Stomach (tissue), 9 donors: ENCODE measurements around the gene DNLZ. TPM values are rescaled to one million over a fixed set of nuclear protein-coding genes. Genes with fewer than 3 reads are reported as not detected.

Experiments
- DNase-seq, 2 donors: peaks; one replicate each; pipeline versions ENCODE4 v3.0.0 to v3.0.0-alpha.2; 2013 to 2019
- H3K27ac ChIP-seq, 5 donors: fragments of 200-600 bp in 4 of 5; sonication (generic) in 4 of 5; one replicate each; pipeline ENCODE4 v1.5.1; 2013 to 2019; ENCODE audit warnings: mild to moderate bottlenecking in 1 of 5, moderate library complexity in 1 of 5
- H3K27me3 ChIP-seq, 3 donors: fragments of 200-600 bp; sonication (generic); one replicate each; pipeline ENCODE4 v1.5.1; 2017 to 2019; ENCODE audit warnings: mixed run types in 1 of 3
- H3K36me3 ChIP-seq, 4 donors: fragments of 200-600 bp; sonication (generic); 1 replicate in 3 of 4; 2 replicates in 1 of 4; pipeline ENCODE4 v1.5.1; 2016 to 2019
- H3K4me1 ChIP-seq, 4 donors: fragments of 200-600 bp; sonication (generic); one replicate each; pipeline ENCODE4 v1.5.1; 2016 to 2019
- H3K4me3 ChIP-seq, 4 donors: fragments of 200-600 bp; sonication (generic) in 3 of 4; one replicate each; pipeline ENCODE4 v1.5.1; 2016 to 2019; ENCODE audit warnings: mild to moderate bottlenecking in 1 of 4
- H3K9me3 ChIP-seq, 4 donors: fragments of 200-600 bp; sonication (generic); one replicate each; pipeline ENCODE4 v1.5.1; 2016 to 2019
- EP300 ChIP-seq: sonication (generic); formaldehyde crosslinking; IDR thresholded peaks from one replicate; pipeline ENCODE4 v1.6.1; 2017; ENCODE audit warnings: antibody characterized with exemption
- POLR2A ChIP-seq, 4 donors: fragments of 450-650 bp; IDR thresholded peaks; one replicate each; pipeline ENCODE4 v1.6.1; 2016; ENCODE audit warnings: antibody characterized with exemption in 4 of 4, control low read depth in 2 of 4, mild to moderate bottlenecking in 1 of 4, moderate library complexity in 1 of 4
- POLR2AphosphoS5 ChIP-seq, 3 donors: sonication (generic); formaldehyde crosslinking; IDR thresholded peaks; one replicate each; pipeline ENCODE4 v1.6.1; 2016; ENCODE audit warnings: antibody characterized with exemption in 3 of 3
- WGBS, 5 donors: extraction: QIAGEN DNeasy Blood & Tissue Kit in 3 of 5; methylation state at CpG; one replicate each; pipeline versions ENCODE4 v1.1.5 to v1.1.7; 2013 to 2018; 5-methylcytosine and 5-hydroxymethylcytosine counted together
- intact Hi-C: fragments of 100-400 bp; cut with DNase I; formaldehyde crosslinking; loops from one replicate; pipeline ENCODE4 v1.15.1; 2023; ENCODE audit warnings: low total_unique reads
- polyA plus RNA-seq, 3 donors: library from polyadenylated mRNA; stranded (reverse); fragments of 200-250 nt; gene quantifications; one replicate each; pipeline ENCODE4 v1.2.3, GENCODE V29; 2013
- total RNA-seq, 5 donors: library from RNA; depleted of rRNA; stranded (reverse); fragments of >200 nt; gene quantifications; one replicate each; pipeline versions ENCODE4 v1.1.0 to v1.2.3, GENCODE V29; 2014 to 2016
- TF ChIP-seq, protein P1 (sequence below), 7 experiments: fragments of 450-650 bp in 4 of 7; fragments of 200-600 bp in 3 of 7; sonication (generic) in 3 of 7; IDR thresholded peaks; one replicate each; pipeline ENCODE4 v1.5.1; 2016 to 2019; ENCODE audit warnings: antibody characterized with exemption in 7 of 7, control low read depth in 2 of 7, mild to moderate bottlenecking in 1 of 7
- donor health status: healthy with polysubstance abuse.
- donor health status: Bipolar disorder and iron deficiency.
- donor health status: healthy.

DNLZ gene
- total and polyA plus RNA-seq, 8 donors = 1.3 to 16.8 (median 10.1) TPM; not detected in 1

DNA sequence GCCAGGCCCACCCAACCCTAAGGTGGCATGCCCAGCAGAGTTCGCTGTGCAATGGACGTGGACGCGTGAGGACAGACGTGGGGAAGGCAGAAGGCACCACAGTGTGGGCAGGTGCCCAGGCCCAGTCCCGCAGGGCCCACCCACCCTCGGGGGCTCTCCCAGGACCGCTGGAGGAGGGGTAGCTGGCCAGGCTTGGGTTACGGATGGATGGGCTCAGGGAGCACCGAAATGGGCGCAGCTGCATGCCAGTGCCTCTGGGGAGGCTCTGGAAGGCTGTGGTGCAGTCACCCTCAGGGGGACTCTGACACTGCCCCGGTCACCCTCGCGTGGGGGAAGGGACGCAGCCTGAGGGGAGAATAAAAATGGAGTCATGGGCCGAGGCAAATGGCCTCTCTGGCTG, 45.8 kb downstream of the DNLZ start:
- no peak for DNase-seq

DNA sequence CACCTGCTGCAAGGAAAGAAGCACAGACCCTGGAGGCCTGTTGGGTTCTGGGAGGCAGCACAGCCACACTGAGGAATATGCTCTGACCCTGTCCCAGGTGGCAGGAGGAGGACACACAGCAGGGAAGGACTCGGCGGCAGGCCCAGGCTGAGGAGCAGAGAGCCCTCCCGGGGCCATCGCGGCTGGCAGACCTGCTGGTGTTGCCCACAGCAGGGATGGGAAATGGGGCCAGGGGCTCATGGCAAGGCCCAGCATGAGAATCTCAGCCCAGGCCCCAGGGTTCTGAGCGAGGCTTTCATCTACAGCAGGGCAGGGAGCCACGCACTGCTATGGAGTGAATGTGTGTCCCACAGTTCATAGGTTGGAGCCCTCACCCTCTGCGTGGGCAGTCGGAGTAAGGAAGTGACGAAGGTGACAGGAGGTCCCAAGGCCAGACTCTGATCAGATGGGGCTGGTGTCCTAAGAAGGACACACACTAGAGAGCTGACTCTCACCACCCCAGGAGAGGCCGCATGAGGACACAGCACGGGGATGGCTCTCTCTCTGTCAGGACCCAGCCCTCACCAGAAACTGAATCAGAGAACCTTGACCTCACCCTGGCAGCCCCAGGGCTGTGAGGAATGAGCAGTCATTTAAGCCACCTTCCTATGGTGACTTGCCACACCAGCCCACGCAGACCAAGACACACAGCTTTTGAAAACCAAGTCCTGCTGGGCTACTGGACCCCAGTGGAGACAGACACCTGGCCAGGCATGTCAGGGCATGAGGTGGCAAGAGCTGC, 46.5 kb downstream of the DNLZ start:
- no peak for DNase-seq
- Histone ChIP-seq H3K27ac (no peak overlapping the region), H3K4me3 (no peak overlapping the region), H3K27me3 (peaks cover 0 to under 1% (median 0%) of the 10 kb centered on the region in 3 donors), H3K9me3 (peaks cover 0 to 13% (median 11%) of the 10 kb centered on the region in 4 donors), H3K4me1 (peaks cover 0 to 3% (median under 1%) of the 10 kb centered on the region in 4 donors), H3K36me3 (no peaks in the 10 kb centered on the region)
- 86 to 93% (median 91%) methylated on average over 8 to 13 of the region's 13 CpGs for WGBS, 5 donors
- TF ChIP-seq POLR2AphosphoS5 (IDR thresholded peaks at IDR 0.05) = no peak
- TF ChIP-seq EP300 = no peak
- no peak for TF ChIP-seq POLR2A (IDR thresholded peaks at IDR 0.05)
- TF ChIP-seq, protein P1, sequence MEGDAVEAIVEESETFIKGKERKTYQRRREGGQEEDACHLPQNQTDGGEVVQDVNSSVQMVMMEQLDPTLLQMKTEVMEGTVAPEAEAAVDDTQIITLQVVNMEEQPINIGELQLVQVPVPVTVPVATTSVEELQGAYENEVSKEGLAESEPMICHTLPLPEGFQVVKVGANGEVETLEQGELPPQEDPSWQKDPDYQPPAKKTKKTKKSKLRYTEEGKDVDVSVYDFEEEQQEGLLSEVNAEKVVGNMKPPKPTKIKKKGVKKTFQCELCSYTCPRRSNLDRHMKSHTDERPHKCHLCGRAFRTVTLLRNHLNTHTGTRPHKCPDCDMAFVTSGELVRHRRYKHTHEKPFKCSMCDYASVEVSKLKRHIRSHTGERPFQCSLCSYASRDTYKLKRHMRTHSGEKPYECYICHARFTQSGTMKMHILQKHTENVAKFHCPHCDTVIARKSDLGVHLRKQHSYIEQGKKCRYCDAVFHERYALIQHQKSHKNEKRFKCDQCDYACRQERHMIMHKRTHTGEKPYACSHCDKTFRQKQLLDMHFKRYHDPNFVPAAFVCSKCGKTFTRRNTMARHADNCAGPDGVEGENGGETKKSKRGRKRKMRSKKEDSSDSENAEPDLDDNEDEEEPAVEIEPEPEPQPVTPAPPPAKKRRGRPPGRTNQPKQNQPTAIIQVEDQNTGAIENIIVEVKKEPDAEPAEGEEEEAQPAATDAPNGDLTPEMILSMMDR (IDR thresholded peaks at IDR 0.05) = no peak
- intact Hi-C loops = no loop called here

More for the DNA sequence above, 45.8 kb downstream of the DNLZ start:
- H3K36me3 ChIP-seq = no peaks in the 10 kb centered on the region
- peaks cover 0 to 13% (median 11%) of the 10 kb centered on the region in 4 donors for H3K9me3 ChIP-seq
- H3K4me3 ChIP-seq = no peak overlapping the region
- H3K27ac ChIP-seq = no peak overlapping the region
- intact Hi-C loops = no loop called here
- no peaks in the 10 kb centered on the region for H3K4me1 ChIP-seq
- no peaks in the 10 kb centered on the region for H3K27me3 ChIP-seq
- WGBS, 5 donors = 79 to 89% (median 88%) methylated on average over 14 to 16 of the region's 16 CpGs
- TF ChIP-seq, protein P1 (IDR thresholded peaks at IDR 0.05) = no peak
- TF ChIP-seq EP300 (no peak), POLR2AphosphoS5 (IDR thresholded peaks at IDR 0.05) (no peak), POLR2A (IDR thresholded peaks at IDR 0.05) (no peak)

DNA sequence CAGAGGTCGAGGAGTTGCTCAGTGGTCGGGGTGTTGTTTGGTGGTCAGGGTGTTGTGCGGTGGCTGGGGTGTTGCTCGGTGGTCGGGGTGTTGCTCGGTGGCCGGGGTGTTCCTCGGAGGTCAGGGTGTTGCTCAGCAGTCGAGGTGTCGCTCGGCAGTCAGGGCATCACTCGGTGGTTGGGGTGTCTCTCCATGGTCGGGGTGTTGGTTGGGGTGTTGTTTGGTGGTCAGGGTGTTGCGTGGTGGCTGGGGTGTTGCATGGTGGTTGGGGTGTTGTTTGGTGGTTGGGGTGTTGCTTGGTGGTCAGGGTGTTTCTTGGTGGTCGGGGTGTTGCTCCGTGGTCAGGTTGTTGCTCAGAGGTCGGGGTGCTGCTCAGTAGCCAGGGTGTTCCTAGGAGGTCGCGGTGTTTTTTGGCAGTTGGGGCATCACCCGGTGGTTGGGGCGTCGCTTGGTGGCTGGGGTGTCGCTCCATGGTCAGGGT, 47.2 kb downstream of the DNLZ start:
- H3K4me1 ChIP-seq = peaks cover 0 to 9% (median 6%) of the 10 kb centered on the region in 4 donors
- no peak overlapping the region for H3K4me3 ChIP-seq
- H3K36me3 ChIP-seq = no peaks in the 10 kb centered on the region
- intact Hi-C loops = no loop called here
- 89 to 96% (median 91%) methylated on average over 13 to 23 of the region's 23 CpGs for WGBS, 5 donors
- no peak for DNase-seq
- no peak overlapping the region for H3K27ac ChIP-seq
- H3K27me3 ChIP-seq = peaks cover 0 to 9% (median 0%) of the 10 kb centered on the region in 3 donors
- peaks cover 0 to 13% (median 11%) of the 10 kb centered on the region in 4 donors for H3K9me3 ChIP-seq
- TF ChIP-seq EP300 (no peak), POLR2AphosphoS5 (IDR thresholded peaks at IDR 0.05) (no peak), POLR2A (IDR thresholded peaks at IDR 0.05) (no peak)
- TF ChIP-seq, protein P1 (IDR thresholded peaks at IDR 0.05) = no peak

DNA sequence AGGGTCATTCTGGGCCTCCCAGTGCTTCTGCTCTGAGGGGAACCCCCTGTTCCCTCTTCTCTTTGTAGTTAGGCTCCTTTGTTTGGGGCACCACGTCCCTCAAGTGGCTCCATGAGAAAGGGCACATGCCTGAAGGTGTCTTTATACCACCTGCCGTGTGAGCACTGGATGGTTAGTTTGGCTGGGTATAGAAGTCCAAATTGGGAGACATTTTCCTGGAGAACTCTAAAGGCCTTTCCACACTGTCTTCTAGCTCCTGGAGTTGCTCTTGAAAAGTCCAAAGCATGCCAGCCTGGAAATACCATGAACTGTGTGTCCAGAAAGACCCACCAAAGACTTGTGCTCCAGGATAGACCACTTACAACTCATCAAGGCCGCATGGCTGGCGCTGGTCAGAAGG, 48.6 kb downstream of the DNLZ start:
- intact Hi-C loops = no loop called here

More for the DNA sequence above, 48.6 kb downstream of the DNLZ start:
- WGBS, 5 donors = 85 to 93% (median 90%) methylated on average over 4 of the region's 4 CpGs
- H3K36me3 ChIP-seq = no peaks in the 10 kb centered on the region
- H3K4me3 ChIP-seq = no peak overlapping the region
- H3K4me1 ChIP-seq = peaks cover 0 to 21% (median 10%) of the 10 kb centered on the region in 4 donors
- DNase-seq = no peak
- no peak for TF ChIP-seq POLR2AphosphoS5 (IDR thresholded peaks at IDR 0.05)
- no peak for TF ChIP-seq EP300
- no peak for TF ChIP-seq POLR2A (IDR thresholded peaks at IDR 0.05)
- TF ChIP-seq, protein P1 (IDR thresholded peaks at IDR 0.05) = no peak
- H3K27me3 ChIP-seq = peaks cover 0 to 22% (median 7%) of the 10 kb centered on the region in 3 donors
- peaks cover 0 to 13% (median 11%) of the 10 kb centered on the region in 4 donors for H3K9me3 ChIP-seq
- no peak overlapping the region for H3K27ac ChIP-seq
